H9 (cell line): Measurements from ENCODE around the gene MMP25. TPM values are rescaled to one million over a fixed set of nuclear protein-coding genes. Genes with fewer than 3 reads are reported as not detected.

ENCODE experiments used
- DNase-seq: peaks from one replicate; pipeline ENCODE4 v3.0.0-alpha.2; 2017
- H2AFZ ChIP-seq: one replicate; pipeline ENCODE4 v1.6.1; 2013; ENCODE audit warnings: mild to moderate bottlenecking, low read length, control low read depth, moderate library complexity
- H2AK5ac ChIP-seq: 2 replicates; pipeline ENCODE4 v1.6.1; 2013; ENCODE audit warnings: low read length, control low read depth, mixed read lengths; ENCODE audit not compliant: insufficient read length
- H2BK120ac ChIP-seq: one replicate; pipeline ENCODE4 v1.6.1; 2013; ENCODE audit warnings: low read depth, mild to moderate bottlenecking, low read length, control low read depth, inconsistent platforms; ENCODE audit not compliant: poor library complexity, severe bottlenecking
- H2BK12ac ChIP-seq: 2 replicates; pipeline ENCODE4 v1.6.1; 2013; ENCODE audit warnings: low read length, control low read depth, mixed read lengths, low read depth; ENCODE audit not compliant: insufficient read length
- H2BK15ac ChIP-seq: 2 replicates; pipeline ENCODE4 v1.6.1; 2013; ENCODE audit warnings: low read depth, low read length, control low read depth
- H2BK20ac ChIP-seq: one replicate; pipeline ENCODE4 v1.6.1; 2013; ENCODE audit warnings: low read depth, mild to moderate bottlenecking, low read length, control low read depth, inconsistent platforms; ENCODE audit not compliant: poor library complexity, severe bottlenecking
- H2BK5ac ChIP-seq: 2 replicates; pipeline ENCODE4 v1.6.1; 2013; ENCODE audit warnings: low read length, control low read depth, mixed read lengths; ENCODE audit not compliant: insufficient read length
- H3K14ac ChIP-seq: 2 replicates; pipeline ENCODE4 v1.6.1; 2013; ENCODE audit warnings: low read length, control low read depth; ENCODE audit not compliant: insufficient read depth
- H3K18ac ChIP-seq: 2 replicates; pipeline ENCODE4 v1.6.1; 2013; ENCODE audit warnings: low read depth, mild to moderate bottlenecking, mixed read lengths, low read length, control low read depth; ENCODE audit not compliant: insufficient read length
- H3K23ac ChIP-seq: 2 replicates; pipeline ENCODE4 v1.6.1; 2013; ENCODE audit warnings: low read length, control low read depth, mixed read lengths, low read depth; ENCODE audit not compliant: insufficient read length
- H3K23me2 ChIP-seq: 2 replicates; pipeline ENCODE4 v1.6.1; 2013; ENCODE audit warnings: low read depth, mild to moderate bottlenecking, mixed read lengths, low read length, control low read depth; ENCODE audit not compliant: insufficient read length, poor library complexity, severe bottlenecking
- H3K27ac ChIP-seq: 2 replicates; pipeline ENCODE4 v1.5.1; 2013; ENCODE audit warnings: low read length, control low read depth, mixed read lengths, low read depth; ENCODE audit not compliant: insufficient read length
- H3K27me3 ChIP-seq: 2 replicates; pipeline ENCODE4 v1.6.1; 2013; ENCODE audit warnings: low read length, control low read depth, inconsistent platforms; ENCODE audit not compliant: insufficient read depth
- H3K4ac ChIP-seq: 2 replicates; pipeline ENCODE4 v1.6.1; 2013; ENCODE audit warnings: low read depth, mild to moderate bottlenecking, control low read depth, inconsistent platforms, low read length, moderate library complexity
- H3K4me1 ChIP-seq: 2 replicates; pipeline ENCODE4 v1.6.1; 2013; ENCODE audit warnings: low read length, control low read depth, inconsistent platforms; ENCODE audit not compliant: insufficient read depth
- H3K4me2 ChIP-seq: 2 replicates; pipeline ENCODE4 v1.6.1; 2013; ENCODE audit warnings: low read length, control low read depth, mixed read lengths; ENCODE audit not compliant: insufficient read length, insufficient read depth
- H3K56ac ChIP-seq: 2 replicates; pipeline ENCODE4 v1.6.1; 2013; ENCODE audit warnings: low read depth, mild to moderate bottlenecking, mixed read lengths, low read length, control low read depth; ENCODE audit not compliant: insufficient read length
- H3K79me1 ChIP-seq: 2 replicates; pipeline ENCODE4 v1.6.1; 2013; ENCODE audit warnings: low read depth, mild to moderate bottlenecking, moderate library complexity, low read length, control low read depth, inconsistent platforms; ENCODE audit not compliant: insufficient read depth, poor library complexity, severe bottlenecking
- H3K79me2 ChIP-seq: 2 replicates; pipeline ENCODE4 v1.6.1; 2013; ENCODE audit warnings: low read length, control low read depth, inconsistent platforms; ENCODE audit not compliant: insufficient read depth
- H3K9ac ChIP-seq: 2 replicates; pipeline ENCODE4 v1.6.1; 2013; ENCODE audit warnings: low read length, control low read depth, mixed read lengths; ENCODE audit not compliant: insufficient read length; ENCODE audit errors: extremely low read depth
- H3K9me3 ChIP-seq: one replicate; pipeline ENCODE4 v1.6.1; 2013; ENCODE audit warnings: low read depth, low read length, inconsistent platforms; ENCODE audit not compliant: control insufficient read depth
- H3T11ph ChIP-seq: one replicate; pipeline ENCODE4 v1.6.1; 2013; ENCODE audit warnings: mild to moderate bottlenecking, low read length, control low read depth, inconsistent platforms
- H4K20me1 ChIP-seq: one replicate; pipeline ENCODE4 v1.6.1; 2013; ENCODE audit not compliant: control insufficient read depth, insufficient read length, insufficient read depth
- H4K5ac ChIP-seq: 2 replicates; pipeline ENCODE4 v1.6.1; 2013; ENCODE audit warnings: low read depth, mild to moderate bottlenecking, mixed read lengths, low read length, control low read depth; ENCODE audit not compliant: insufficient read length
- H4K8ac ChIP-seq: replicated peaks from 2 replicates; pipeline ENCODE4 v1.6.1; 2013; ENCODE audit warnings: low read length, control low read depth, mixed read lengths, low read depth; ENCODE audit not compliant: insufficient read length
- H4K91ac ChIP-seq: 2 replicates; pipeline ENCODE4 v1.6.1; 2013; ENCODE audit warnings: low read depth, mild to moderate bottlenecking, moderate library complexity, mixed read lengths, low read length, control low read depth; ENCODE audit not compliant: insufficient read length
- H3K27ac Mint-ChIP-seq, 3 experiments: 2 replicates in 2 of 3; 3 replicates in 1 of 3; pipeline ENCODE4 v1.8.0; 2020 to 2021; ENCODE audit warnings: mixed read lengths in 3 of 3, mild to moderate bottlenecking in 1 of 3, moderate library complexity in 1 of 3
- H3K27me3 Mint-ChIP-seq: 2 replicates; pipeline ENCODE4 v1.8.0; 2021; ENCODE audit warnings: low read depth, mild to moderate bottlenecking, moderate library complexity, mixed read lengths
- H3K36me3 Mint-ChIP-seq, 3 experiments: 2 replicates in 2 of 3; 3 replicates in 1 of 3; pipeline ENCODE4 v1.8.0; 2020 to 2021; ENCODE audit warnings: low read depth in 3 of 3, mixed read lengths in 3 of 3; ENCODE audit not compliant: insufficient read depth in 1 of 3
- H3K4me1 Mint-ChIP-seq, 2 experiments: 2 replicates each; pipeline ENCODE4 v1.8.0; 2020; ENCODE audit warnings: mixed read lengths in 2 of 2
- H3K4me3 Mint-ChIP-seq, 2 experiments: 2 replicates in 1 of 2; 3 replicates in 1 of 2; pipeline ENCODE4 v1.8.0; 2020 to 2021; ENCODE audit warnings: mild to moderate bottlenecking in 2 of 2, mixed read lengths in 2 of 2, moderate library complexity in 1 of 2
- H3K9me3 Mint-ChIP-seq, 2 experiments: 2 replicates in 1 of 2; 3 replicates in 1 of 2; pipeline ENCODE4 v1.8.0; 2020; ENCODE audit warnings: mild to moderate bottlenecking in 2 of 2, mixed read lengths in 2 of 2, moderate library complexity in 1 of 2
- CTCF ChIP-seq: fragments of 200-600 bp; sonication (generic); conservative IDR thresholded peaks from 3 replicates; pipeline ENCODE4 v1.8.0; 2021; ENCODE audit warnings: antibody characterized with exemption, mild to moderate bottlenecking
- WGBS: extraction: QIAGEN DNeasy Blood & Tissue Kit; methylation state at CpG from one replicate; pipeline ENCODE4 v1.1.7; 2013; ENCODE audit warnings: missing lambda C conversion rate, low lambda C conversion rate, mixed read lengths; ENCODE audit not compliant: insufficient read length; ENCODE audit errors: extremely low coverage; 5-methylcytosine and 5-hydroxymethylcytosine counted together
- total RNA-seq: library from RNA; stranded (reverse); gene quantifications from 2 replicates; pipeline ENCODE4 v1.2.1, GENCODE V29; 2021

Gene MMP25
- total RNA-seq, 1 experiment from 2014 or later = 13.5 TPM

GRCh38 chr16:2999929-3000328, 46.4 kb upstream of the MMP25 start:
- no peak overlapping the region for H3K23ac ChIP-seq
- peaks cover 0 to 7% (median 0%) of the 10 kb centered on the region in 3 experiments; a peak in 3 of 7 replicates for H3K36me3 Mint-ChIP-seq
- H4K8ac ChIP-seq = no peak overlapping the region
- H3K14ac ChIP-seq = no peak overlapping the region
- H2BK12ac ChIP-seq = no peak overlapping the region
- H3K56ac ChIP-seq = no peak overlapping the region
- H3K4me1 Mint-ChIP-seq = peaks cover 6 to 30% of the 10 kb centered on the region in 2 experiments
- H3K27me3 Mint-ChIP-seq = no peaks in the 10 kb centered on the region; the same call in none of the 2 replicates
- no peak overlapping the region for H3K4me2 ChIP-seq
- no peak overlapping the region for H3K27ac ChIP-seq
- no peak overlapping the region for H2BK5ac ChIP-seq
- H2BK15ac ChIP-seq = no peak overlapping the region
- H2BK20ac ChIP-seq = no peak overlapping the region
- H3K9me3 Mint-ChIP-seq = no peaks in the 10 kb centered on the region
- peaks cover 2% of the 10 kb centered on the region for H4K20me1 ChIP-seq
- no peaks in the 10 kb centered on the region for H3K79me1 ChIP-seq
- no peak for TF ChIP-seq CTCF
- H3K27me3 ChIP-seq = no peaks in the 10 kb centered on the region
- no peak overlapping the region for H2BK120ac ChIP-seq
- DNase-seq = no peak
- no peak overlapping the region for H3K9ac ChIP-seq
- no peaks in the 10 kb centered on the region for H3K23me2 ChIP-seq
- no peaks in the 10 kb centered on the region for H3K9me3 ChIP-seq
- H3T11ph ChIP-seq = no peak overlapping the region
- no peak overlapping the region; a peak in 1 of 5 replicates for H3K4me3 Mint-ChIP-seq
- no peak overlapping the region for H2AK5ac ChIP-seq
- H4K91ac ChIP-seq = no peak overlapping the region
- no peak overlapping the region for H3K4ac ChIP-seq
- no CpG with 5 or more reads among the region's 6 CpGs for WGBS
- no peaks in the 10 kb centered on the region for H3K4me1 ChIP-seq
- no peak overlapping the region; a peak in 2 of 7 replicates for H3K27ac Mint-ChIP-seq
- no peak overlapping the region for H3K18ac ChIP-seq
- H2AFZ ChIP-seq = no peak overlapping the region
- no peaks in the 10 kb centered on the region for H3K79me2 ChIP-seq
- H4K5ac ChIP-seq = no peak overlapping the region
